GM21360 (cell line): ENCODE data around the gene KLK1.
"Not testable (repeated sequence)": the region's sequence is repeated elsewhere in the genome, so short reads cannot be mapped to it uniquely, and the experiment has no call there.

Experiments used
- ATAC-seq: cut with Tn5 transposase; IDR thresholded peaks from one replicate; pipeline ENCODE4 v1.9.1; 2021; ENCODE audit warnings: mild to moderate bottlenecking, moderate library complexity; ENCODE audit not compliant: unreplicated experiment

The KLK1 gene

GRCh38 chr19:50794074-50794875, 29.3 kb downstream of the KLK1 start:
- ATAC-seq: no peak

GRCh38 chr19:50793558-50794065, 30.0 kb downstream of the KLK1 start:
- no peak for ATAC-seq

- ATAC-seq: no peak
These were observed 31.0 kb downstream of the KLK1 start for GRCh38 chr19:50792272-50793250.

GRCh38 chr19:50791594-50792271, 31.9 kb downstream of the KLK1 start:
- ATAC-seq: no peak

- no peak for ATAC-seq
These were observed 32.6 kb downstream of the KLK1 start for GRCh38 chr19:50790922-50791467.

- ATAC-seq: no peak
These were observed 33.2 kb downstream of the KLK1 start, which contains the start of gene ACP4 for GRCh38 chr19:50790396-50790795. Gene ACP4 (plus strand): TSS chr19:50790415. CDS start chr19:50790415, 0 bp downstream.

GRCh38 chr19:50785329-50785728, 38.3 kb downstream of the KLK1 start:
- no peak for ATAC-seq

- no peak for ATAC-seq
These were observed 38.9 kb downstream of the KLK1 start for GRCh38 chr19:50784710-50785109.

GRCh38 chr19:50783848-50784152, 39.8 kb downstream of the KLK1 start:
- not testable (repeated sequence) for ATAC-seq

- no peak for ATAC-seq
These were observed 42.7 kb downstream of the KLK1 start for GRCh38 chr19:50780753-50781435.

- ATAC-seq: no peak
These were observed 43.8 kb downstream of the KLK1 start for GRCh38 chr19:50779504-50780457.

GRCh38 chr19:50778906-50779430, 44.6 kb downstream of the KLK1 start:
- ATAC-seq: no peak

GRCh38 chr19:50777830-50778303, 45.7 kb downstream of the KLK1 start:
- no peak for ATAC-seq

- ATAC-seq: no peak
These were observed 46.3 kb downstream of the KLK1 start for GRCh38 chr19:50777261-50777660.

- no peak for ATAC-seq
These were observed 47.5 kb downstream of the KLK1 start for GRCh38 chr19:50776131-50776530.

GRCh38 chr19:50773454-50773853, 50.1 kb downstream of the KLK1 start:
- not testable (repeated sequence) for ATAC-seq

- not testable (repeated sequence) for ATAC-seq
These were observed 50.7 kb downstream of the KLK1 start for GRCh38 chr19:50772912-50773311.

GRCh38 chr19:50772476-50772875, 51.1 kb downstream of the KLK1 start:
- ATAC-seq: no peak

GRCh38 chr19:50770888-50771287, 52.7 kb downstream of the KLK1 start:
- no peak for ATAC-seq
